ENCODE results near the gene CEP131.
A peak's percentile ranks its signal among the peaks of the same experiment; 100 is the strongest.

Gene CEP131

DNA sequence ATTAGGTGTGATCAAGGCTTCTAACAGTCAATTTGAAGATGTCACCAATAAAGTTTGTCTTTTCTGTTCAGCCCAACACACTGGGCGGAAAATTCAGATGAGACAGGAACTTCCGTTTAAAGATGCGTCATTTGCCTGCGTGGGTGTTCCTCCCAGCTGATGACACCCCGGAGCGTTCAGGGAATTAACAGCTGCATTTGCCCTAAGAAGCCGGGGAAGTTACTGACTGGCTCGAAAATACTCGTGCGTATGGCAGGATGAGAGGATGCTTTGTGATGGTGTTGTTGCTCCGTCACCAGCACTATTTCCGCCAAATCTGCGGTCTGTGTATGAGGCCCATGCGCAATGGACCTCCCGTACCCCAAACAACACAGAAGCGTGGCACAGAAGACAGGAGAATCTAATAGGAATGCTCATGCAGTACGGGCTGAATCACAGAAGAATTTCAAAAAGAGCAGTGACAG is 69.4 kb downstream of the CEP131 start:
- TF ChIP-seq, protein P1, sequence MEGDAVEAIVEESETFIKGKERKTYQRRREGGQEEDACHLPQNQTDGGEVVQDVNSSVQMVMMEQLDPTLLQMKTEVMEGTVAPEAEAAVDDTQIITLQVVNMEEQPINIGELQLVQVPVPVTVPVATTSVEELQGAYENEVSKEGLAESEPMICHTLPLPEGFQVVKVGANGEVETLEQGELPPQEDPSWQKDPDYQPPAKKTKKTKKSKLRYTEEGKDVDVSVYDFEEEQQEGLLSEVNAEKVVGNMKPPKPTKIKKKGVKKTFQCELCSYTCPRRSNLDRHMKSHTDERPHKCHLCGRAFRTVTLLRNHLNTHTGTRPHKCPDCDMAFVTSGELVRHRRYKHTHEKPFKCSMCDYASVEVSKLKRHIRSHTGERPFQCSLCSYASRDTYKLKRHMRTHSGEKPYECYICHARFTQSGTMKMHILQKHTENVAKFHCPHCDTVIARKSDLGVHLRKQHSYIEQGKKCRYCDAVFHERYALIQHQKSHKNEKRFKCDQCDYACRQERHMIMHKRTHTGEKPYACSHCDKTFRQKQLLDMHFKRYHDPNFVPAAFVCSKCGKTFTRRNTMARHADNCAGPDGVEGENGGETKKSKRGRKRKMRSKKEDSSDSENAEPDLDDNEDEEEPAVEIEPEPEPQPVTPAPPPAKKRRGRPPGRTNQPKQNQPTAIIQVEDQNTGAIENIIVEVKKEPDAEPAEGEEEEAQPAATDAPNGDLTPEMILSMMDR (IDR thresholded peaks at IDR 0.05; ENCODE audit: insufficient read depth, low read depth, low read length, missing control alignments), result no peak
- H3K4me3 ChIP-seq (ENCODE audit: low read length), result no peak overlapping the region
- peak; percentile 24 for DNase-seq (ENCODE audit: low read depth)

DNA sequence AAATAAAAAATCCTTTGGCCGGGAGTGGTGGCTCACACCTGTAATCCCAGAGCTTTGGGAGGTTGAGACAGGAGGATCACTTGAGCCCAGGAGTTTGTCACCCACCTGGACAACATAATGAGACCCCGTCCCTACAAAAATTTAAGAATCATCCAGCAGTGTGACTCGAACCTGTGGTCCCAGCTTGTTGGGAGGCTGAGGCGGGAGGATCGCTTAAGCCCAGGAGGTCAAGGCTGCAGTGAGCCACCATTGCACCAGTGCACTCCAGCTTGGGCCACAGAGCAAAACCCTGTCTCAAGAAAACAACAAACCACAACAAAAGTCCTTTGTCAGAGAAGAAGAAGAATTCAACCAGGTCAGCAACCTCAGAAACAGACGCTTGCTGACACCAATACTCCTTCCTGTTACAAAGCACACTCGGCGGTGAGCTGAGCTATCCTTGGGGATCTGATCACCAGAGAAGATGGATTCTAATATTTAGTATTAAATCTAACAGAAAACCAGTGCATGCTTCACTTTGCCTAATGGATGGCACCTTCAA is 70.4 kb downstream of the CEP131 start:
- H3K4me3 ChIP-seq (ENCODE audit: low read length), result no peak overlapping the region
- DNase-seq (ENCODE audit: low read depth), result no peak
- TF ChIP-seq, protein P1 (IDR thresholded peaks at IDR 0.05; ENCODE audit: insufficient read depth, low read depth, low read length, missing control alignments), result no peak

DNA sequence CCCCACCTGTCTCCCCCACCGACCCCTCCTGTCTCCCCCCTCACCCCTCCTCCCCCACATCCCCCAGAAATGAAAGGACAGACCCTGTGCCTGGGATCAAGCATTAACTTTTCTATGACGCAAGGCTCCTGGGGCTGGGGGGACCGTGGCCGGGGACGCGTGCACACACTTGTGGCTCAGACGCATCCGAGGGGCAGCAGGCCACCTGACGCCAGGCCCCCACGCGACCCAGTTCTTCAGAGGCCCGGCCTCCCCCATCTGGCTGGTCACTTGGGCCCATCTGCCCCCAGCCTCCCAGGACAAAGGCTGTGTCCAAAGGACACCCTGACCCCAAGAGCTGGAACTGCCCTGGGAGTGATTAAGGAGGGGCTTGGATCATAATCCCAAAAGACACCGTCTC is 71.5 kb downstream of the CEP131 start:
- TF ChIP-seq, protein P1 (IDR thresholded peaks at IDR 0.05; ENCODE audit: insufficient read depth, low read depth, low read length, missing control alignments), result no peak
- no peak for DNase-seq (ENCODE audit: low read depth)
- H3K4me3 ChIP-seq (ENCODE audit: low read length), result no peak overlapping the region

DNA sequence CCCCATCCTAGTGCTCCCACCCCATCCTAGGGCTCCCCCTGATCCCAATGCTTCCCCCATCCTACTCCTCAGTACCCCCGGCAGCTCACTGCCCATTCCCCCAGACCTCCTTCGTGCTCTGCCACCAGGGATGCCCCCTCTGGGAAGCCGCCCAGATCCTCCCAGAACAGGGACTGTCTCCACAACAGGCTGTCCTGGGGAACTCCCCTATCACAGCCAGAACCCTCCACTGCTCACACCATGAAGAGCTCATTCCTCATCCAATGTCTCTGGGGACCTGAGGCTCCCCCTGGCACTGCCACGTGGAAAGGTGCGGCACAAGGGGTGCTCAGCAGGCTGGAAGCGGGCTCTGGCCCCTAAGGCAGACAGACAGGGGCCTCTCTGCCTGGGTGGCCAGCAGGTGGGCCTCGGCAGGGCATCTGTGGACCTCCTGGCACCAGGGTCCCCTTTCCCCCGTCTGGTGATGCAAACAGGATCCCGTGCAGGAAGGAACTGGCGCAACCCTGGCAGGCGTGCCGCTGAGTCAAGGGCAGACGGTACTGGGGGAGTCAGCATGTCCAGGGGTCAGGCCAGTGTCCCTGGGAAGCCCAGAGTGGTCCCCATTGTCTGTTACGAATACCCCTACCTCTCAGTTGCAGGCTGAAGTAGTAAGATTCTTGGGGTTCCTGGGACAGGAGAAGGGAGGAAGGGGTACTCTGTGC is 72.2 kb downstream of the CEP131 start:
- no peak for DNase-seq (ENCODE audit: low read depth)
- TF ChIP-seq, protein P1 (IDR thresholded peaks at IDR 0.05; ENCODE audit: insufficient read depth, low read depth, low read length, missing control alignments), result no peak
- H3K4me3 ChIP-seq (ENCODE audit: low read length), result no peak overlapping the region

DNA sequence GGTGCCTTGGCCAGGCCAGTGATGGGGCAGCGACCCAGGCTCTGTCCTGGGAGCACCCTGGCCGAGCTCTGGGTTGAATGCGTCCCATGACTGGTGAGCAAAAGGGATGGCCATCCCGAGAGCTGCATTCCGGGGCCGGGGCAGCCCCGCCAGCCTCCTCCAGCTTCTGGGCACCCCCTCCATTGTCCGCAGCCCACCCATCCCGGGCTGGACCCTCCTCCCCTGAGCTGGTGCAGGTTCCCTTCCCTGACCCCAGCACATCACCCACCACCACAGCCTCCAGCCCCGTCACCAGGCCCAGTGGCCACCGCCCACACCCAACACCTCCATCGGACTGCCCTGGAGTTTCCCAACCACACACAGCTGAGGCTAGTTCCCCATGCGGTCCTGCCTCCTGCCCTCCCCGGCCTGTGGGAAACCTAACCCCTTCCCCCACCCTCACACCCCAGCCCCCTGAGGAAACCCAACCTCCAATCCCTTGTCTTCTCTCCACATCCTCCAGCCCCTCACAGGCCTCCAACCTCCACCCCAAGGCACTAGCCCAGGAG is 73.7 kb downstream of the CEP131 start:
- TF ChIP-seq, protein P1 (IDR thresholded peaks at IDR 0.05; ENCODE audit: insufficient read depth, low read depth, low read length, missing control alignments), result no peak
- no peak for DNase-seq (ENCODE audit: low read depth)
- H3K4me3 ChIP-seq (ENCODE audit: low read length), result no peak overlapping the region

DNA sequence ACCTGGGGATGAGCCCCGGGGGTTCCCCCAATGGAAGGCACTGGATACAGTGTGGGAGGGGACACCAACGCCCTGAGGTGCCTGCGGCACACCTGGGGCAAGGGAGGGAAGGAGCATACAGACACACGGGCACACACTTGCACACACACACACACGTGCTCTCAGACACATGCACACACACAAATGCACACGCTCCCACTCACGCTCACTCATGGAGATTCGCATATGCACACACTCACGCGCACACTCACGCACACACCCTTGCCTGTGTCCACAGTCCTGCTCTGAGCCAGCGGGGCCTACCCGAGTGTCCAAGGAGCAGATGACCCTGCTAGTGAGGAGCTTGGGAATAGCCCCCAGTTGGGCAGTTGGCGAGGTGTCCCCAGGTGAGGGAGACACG is 74.2 kb downstream of the CEP131 start:
- TF ChIP-seq, protein P1 (IDR thresholded peaks at IDR 0.05; ENCODE audit: insufficient read depth, low read depth, low read length, missing control alignments), result no peak
- DNase-seq (ENCODE audit: low read depth), result no peak
- H3K4me3 ChIP-seq (ENCODE audit: low read length), result no peak overlapping the region

All from epithelial cell of esophagus (primary cell).